Neuron (in vitro differentiated cells): ENCODE measurements around the gene PTGR3.

Source experiments
- H2AFZ ChIP-seq: one replicate; pipeline ENCODE4 v1.6.1; 2013; ENCODE audit warnings: low read depth, mild to moderate bottlenecking, inconsistent platforms, low read length, moderate library complexity
- H3K27me3 ChIP-seq: one replicate; pipeline ENCODE4 v1.6.1; 2013; ENCODE audit warnings: low read length; ENCODE audit not compliant: insufficient read depth
- H3K36me3 ChIP-seq: one replicate; pipeline ENCODE4 v1.6.1; 2013; ENCODE audit warnings: low read length; ENCODE audit not compliant: insufficient read depth
- H3K4me1 ChIP-seq: one replicate; pipeline ENCODE4 v1.6.1; 2013; ENCODE audit warnings: low read length; ENCODE audit not compliant: insufficient read depth
- H3K4me3 ChIP-seq: 2 replicates; pipeline ENCODE4 v1.5.1; 2013; ENCODE audit warnings: mild to moderate bottlenecking, low read length, moderate library complexity
- H3K9me3 ChIP-seq: one replicate; pipeline ENCODE4 v1.6.1; 2013; ENCODE audit warnings: low read length

The PTGR3 gene

DNA sequence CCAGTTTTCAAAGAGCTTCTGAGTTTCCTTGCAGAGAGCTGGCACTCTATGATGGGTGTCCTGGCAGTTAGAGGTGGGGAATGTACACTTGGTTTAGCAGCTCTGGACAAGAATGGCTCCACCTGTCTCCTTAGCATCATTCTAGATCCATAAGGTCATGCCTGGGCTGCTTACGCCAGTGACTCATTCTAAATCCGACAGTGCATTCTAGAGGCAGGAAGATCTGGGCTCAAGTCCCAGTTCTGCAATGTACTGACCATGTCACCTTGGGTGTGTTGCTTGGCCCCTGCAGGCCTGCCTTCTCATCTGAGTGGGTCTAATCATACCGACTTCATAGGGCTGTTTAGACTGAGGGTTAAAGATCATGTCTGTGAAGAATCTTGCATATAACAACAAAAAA lies 46.5 kb downstream of the PTGR3 start:
- peaks cover 11% of the 10 kb centered on the region for H3K4me1 ChIP-seq
- H3K9me3 ChIP-seq: no peaks in the 10 kb centered on the region
- no peaks in the 10 kb centered on the region for H3K36me3 ChIP-seq

DNA sequence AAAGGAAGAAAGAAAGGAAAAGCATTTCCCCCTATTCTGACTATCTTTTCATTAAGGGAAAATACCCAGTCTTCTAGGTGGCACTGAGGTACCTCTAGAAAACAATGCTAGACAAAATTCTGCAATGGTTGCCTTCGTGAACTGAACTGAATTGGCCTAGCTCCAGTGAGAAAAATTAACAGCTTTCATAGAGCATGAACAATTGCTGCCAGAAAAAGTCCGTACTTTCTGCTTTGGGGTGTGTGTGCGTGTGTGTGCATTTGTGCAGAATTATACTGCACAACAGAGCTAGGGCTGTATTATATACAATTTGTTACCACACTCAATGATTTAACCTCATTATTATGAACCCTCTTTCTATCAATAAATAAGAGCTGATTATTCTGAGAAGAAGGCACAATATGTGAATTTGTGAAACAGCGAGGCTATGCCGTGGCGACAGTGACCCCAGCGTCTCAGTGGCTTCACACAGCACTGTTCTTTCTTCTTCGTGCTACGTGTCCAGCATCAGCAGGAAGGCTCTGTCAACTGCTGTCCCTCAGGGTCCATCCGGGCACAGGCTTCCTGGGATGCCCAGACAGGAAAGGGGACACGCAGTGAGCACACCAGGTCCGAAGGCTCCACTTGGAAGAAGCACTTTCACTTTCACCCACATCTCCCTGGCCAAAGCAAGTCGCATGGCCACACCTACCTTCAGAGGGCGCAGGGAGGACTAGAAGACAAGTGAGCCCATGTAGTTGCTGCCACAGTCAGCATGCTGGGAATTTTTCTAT lies 47.5 kb downstream of the PTGR3 start:
- peaks cover 8% of the 10 kb centered on the region for H3K27me3 ChIP-seq
- no peak overlapping the region for H3K4me3 ChIP-seq
- peaks cover 11% of the 10 kb centered on the region for H3K4me1 ChIP-seq
- no peak overlapping the region for H2AFZ ChIP-seq
- no peaks in the 10 kb centered on the region for H3K36me3 ChIP-seq
- H3K9me3 ChIP-seq: no peaks in the 10 kb centered on the region

More for the DNA sequence above, 46.5 kb downstream of the PTGR3 start:
- Histone ChIP-seq H2AFZ (no peak overlapping the region), H3K27me3 (peaks cover 8% of the 10 kb centered on the region), H3K4me3 (no peak overlapping the region)

DNA sequence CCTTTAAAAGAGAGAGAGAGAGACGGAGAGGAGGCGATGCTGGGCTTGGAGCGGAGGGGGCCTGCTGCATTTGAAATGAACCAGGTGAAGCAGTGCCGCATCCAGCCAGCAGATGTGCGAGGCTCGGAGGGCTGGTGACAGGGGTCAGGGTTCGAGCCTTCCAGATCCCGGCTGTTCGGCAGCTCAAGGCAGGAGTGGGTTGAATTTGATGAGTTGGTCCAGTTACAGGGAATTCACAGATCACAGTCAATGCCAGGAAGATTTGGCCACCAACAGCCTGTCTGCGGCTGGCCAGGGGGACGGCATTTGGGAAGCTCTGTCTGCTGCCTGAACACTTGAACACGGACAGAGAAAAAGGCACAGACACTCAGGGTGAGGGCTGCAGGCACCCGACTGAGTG lies 48.6 kb downstream of the PTGR3 start:
- Histone ChIP-seq H3K36me3 (no peaks in the 10 kb centered on the region), H2AFZ (no peak overlapping the region), H3K27me3 (peaks cover 8% of the 10 kb centered on the region), H3K9me3 (no peaks in the 10 kb centered on the region), H3K4me3 (no peak overlapping the region), H3K4me1 (peaks cover 11% of the 10 kb centered on the region)

DNA sequence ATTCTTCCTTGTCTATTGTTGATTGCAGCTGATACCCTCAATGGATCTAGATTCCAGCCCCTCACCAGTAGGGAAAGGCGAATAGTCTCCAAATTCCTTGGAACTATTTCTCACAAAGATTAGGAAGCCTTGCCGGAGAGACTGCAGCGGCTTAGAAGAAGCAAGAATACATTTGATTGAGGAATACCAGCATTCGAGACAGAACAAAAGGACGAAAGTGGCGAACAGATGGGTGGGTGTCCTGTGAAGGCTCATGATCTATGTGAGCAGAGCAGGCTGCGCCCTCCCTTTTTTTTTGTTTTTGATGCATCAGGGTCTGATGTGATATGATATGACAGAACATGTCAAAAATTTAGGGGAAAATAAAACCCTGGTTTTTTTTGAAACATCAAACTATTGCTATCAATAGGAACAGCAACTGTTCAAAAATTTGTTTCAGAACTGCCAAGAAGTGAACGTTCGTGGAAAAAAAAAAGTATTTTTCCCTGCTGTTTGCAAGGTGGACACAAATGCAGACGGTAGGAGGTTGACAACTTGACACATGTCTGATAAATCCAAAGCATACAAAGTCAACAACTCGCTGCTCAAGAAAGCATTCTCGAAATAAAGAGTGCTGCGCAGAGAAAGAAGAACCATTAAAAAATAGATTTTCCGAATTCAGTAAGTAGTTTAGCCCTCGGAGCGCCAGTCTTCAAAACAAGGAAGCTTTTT lies 49.1 kb downstream of the PTGR3 start:
- Histone ChIP-seq H3K4me3 (no peak overlapping the region), H3K27me3 (peaks cover 8% of the 10 kb centered on the region), H3K36me3 (no peaks in the 10 kb centered on the region), H3K4me1 (peaks cover 11% of the 10 kb centered on the region), H3K9me3 (no peaks in the 10 kb centered on the region), H2AFZ (no peak overlapping the region)

- no peak overlapping the region for H2AFZ ChIP-seq
- no peaks in the 10 kb centered on the region for H3K36me3 ChIP-seq
- no peaks in the 10 kb centered on the region for H3K9me3 ChIP-seq
Observed at GRCh38 chr18:75159238-75159518, 49.8 kb downstream of the PTGR3 start.

More at GRCh38 chr18:75159238-75159518, 49.8 kb downstream of the PTGR3 start:
- Histone ChIP-seq H3K27me3 (peaks cover 8% of the 10 kb centered on the region), H3K4me3 (no peak overlapping the region), H3K4me1 (peaks cover 11% of the 10 kb centered on the region)
